ENCODE measurements around the gene HBA2.
"Not testable (repeated sequence)": the region's sequence is repeated elsewhere in the genome, so short reads cannot be mapped to it uniquely, and the experiment has no call there.

The HBA2 gene

GRCh38 chr16:192686-193085, 20.0 kb downstream of the HBA2 start:
- DNase-seq (ENCODE audit: insufficient read length) (no peak), FAIRE-seq (no peak)
- TF ChIP-seq POLR2AphosphoS5 (IDR thresholded peaks at IDR 0.05; ENCODE audit: low read depth, low read length) = no peak
- TF ChIP-seq TAF1 (IDR thresholded peaks at IDR 0.05; ENCODE audit: borderline replicate concordance, low read depth, low read length) = no peak
- no peak for TF ChIP-seq POLR2A (IDR thresholded peaks at IDR 0.05; ENCODE audit: low read depth, low read length)

GRCh38 chr16:193441-193840, 20.8 kb downstream of the HBA2 start:
- FAIRE-seq (no peak), DNase-seq (ENCODE audit: insufficient read length) (no peak)
- TF ChIP-seq TAF1 (IDR thresholded peaks at IDR 0.05; ENCODE audit: borderline replicate concordance, low read depth, low read length) (no peak), POLR2A (IDR thresholded peaks at IDR 0.05; ENCODE audit: low read depth, low read length) (no peak), POLR2AphosphoS5 (IDR thresholded peaks at IDR 0.05; ENCODE audit: low read depth, low read length) (no peak)

- FAIRE-seq = no peak
- TF ChIP-seq POLR2A (IDR thresholded peaks at IDR 0.05; ENCODE audit: low read depth, low read length) (no peak), TAF1 (IDR thresholded peaks at IDR 0.05; ENCODE audit: borderline replicate concordance, low read depth, low read length) (no peak), POLR2AphosphoS5 (IDR thresholded peaks at IDR 0.05; ENCODE audit: low read depth, low read length) (no peak)
- no peak for DNase-seq (ENCODE audit: insufficient read length)
Measured at GRCh38 chr16:194516-194915, 21.8 kb downstream of the HBA2 start.

- FAIRE-seq = no peak
- no peak for DNase-seq (ENCODE audit: insufficient read length)
- no peak for TF ChIP-seq POLR2A (IDR thresholded peaks at IDR 0.05; ENCODE audit: low read depth, low read length)
- TF ChIP-seq POLR2AphosphoS5 (IDR thresholded peaks at IDR 0.05; ENCODE audit: low read depth, low read length) = no peak
- no peak for TF ChIP-seq TAF1 (IDR thresholded peaks at IDR 0.05; ENCODE audit: borderline replicate concordance, low read depth, low read length)
Measured at GRCh38 chr16:200388-200787, 27.7 kb downstream of the HBA2 start.

GRCh38 chr16:203246-203645, 30.6 kb downstream of the HBA2 start:
- no peak for FAIRE-seq
- no peak for TF ChIP-seq POLR2A (IDR thresholded peaks at IDR 0.05; ENCODE audit: low read depth, low read length)
- TF ChIP-seq POLR2AphosphoS5 (IDR thresholded peaks at IDR 0.05; ENCODE audit: low read depth, low read length) = no peak
- TF ChIP-seq TAF1 (IDR thresholded peaks at IDR 0.05; ENCODE audit: borderline replicate concordance, low read depth, low read length) = no peak
- no peak for DNase-seq (ENCODE audit: insufficient read length)

GRCh38 chr16:204046-204445, 31.4 kb downstream of the HBA2 start:
- not testable (repeated sequence) for DNase-seq (ENCODE audit: insufficient read length); FAIRE-seq

GRCh38 chr16:209359-209758, 36.7 kb downstream of the HBA2 start:
- DNase-seq (ENCODE audit: insufficient read length); FAIRE-seq: not testable (repeated sequence)

GRCh38 chr16:211631-212180, 39.0 kb downstream of the HBA2 start:
- DNase-seq (ENCODE audit: insufficient read length); FAIRE-seq: not testable (repeated sequence)

- no peak for TF ChIP-seq TAF1 (IDR thresholded peaks at IDR 0.05; ENCODE audit: borderline replicate concordance, low read depth, low read length)
- TF ChIP-seq POLR2AphosphoS5 (IDR thresholded peaks at IDR 0.05; ENCODE audit: low read depth, low read length) = no peak
- DNase-seq (ENCODE audit: insufficient read length) (no peak), FAIRE-seq (no peak)
Measured at GRCh38 chr16:212999-213398, 40.3 kb downstream of the HBA2 start.

- FAIRE-seq = no peak
- DNase-seq (ENCODE audit: insufficient read length) = no peak
- no peak for TF ChIP-seq TAF1 (IDR thresholded peaks at IDR 0.05; ENCODE audit: borderline replicate concordance, low read depth, low read length)
- TF ChIP-seq POLR2AphosphoS5 (IDR thresholded peaks at IDR 0.05; ENCODE audit: low read depth, low read length) = no peak
- no peak for TF ChIP-seq POLR2A (IDR thresholded peaks at IDR 0.05; ENCODE audit: low read depth, low read length)
Measured at GRCh38 chr16:220021-220420, 47.3 kb downstream of the HBA2 start.

Data from GM12892 (cell line).